OCI-LY7 (cell line): ENCODE data around the gene MAP3K20.

ENCODE experiments used
- EZH2phosphoT487 ChIP-seq: fragments of 200-600 bp; sonication (generic); IDR thresholded peaks from 2 replicates; pipeline ENCODE4 v1.6.1; 2018; ENCODE audit warnings: low read depth, borderline replicate concordance, mild to moderate bottlenecking, mixed run types, antibody characterized with exemption, low read length, moderate library complexity, mixed read lengths
- TF ChIP-seq, protein P1 (sequence below): fragments of 200-600 bp; sonication (generic); conservative IDR thresholded peaks from 2 replicates; pipeline ENCODE4 v1.5.1; 2014; ENCODE audit warnings: mild to moderate bottlenecking, antibody characterized with exemption, low read length, moderate library complexity, mixed read lengths

DNA sequence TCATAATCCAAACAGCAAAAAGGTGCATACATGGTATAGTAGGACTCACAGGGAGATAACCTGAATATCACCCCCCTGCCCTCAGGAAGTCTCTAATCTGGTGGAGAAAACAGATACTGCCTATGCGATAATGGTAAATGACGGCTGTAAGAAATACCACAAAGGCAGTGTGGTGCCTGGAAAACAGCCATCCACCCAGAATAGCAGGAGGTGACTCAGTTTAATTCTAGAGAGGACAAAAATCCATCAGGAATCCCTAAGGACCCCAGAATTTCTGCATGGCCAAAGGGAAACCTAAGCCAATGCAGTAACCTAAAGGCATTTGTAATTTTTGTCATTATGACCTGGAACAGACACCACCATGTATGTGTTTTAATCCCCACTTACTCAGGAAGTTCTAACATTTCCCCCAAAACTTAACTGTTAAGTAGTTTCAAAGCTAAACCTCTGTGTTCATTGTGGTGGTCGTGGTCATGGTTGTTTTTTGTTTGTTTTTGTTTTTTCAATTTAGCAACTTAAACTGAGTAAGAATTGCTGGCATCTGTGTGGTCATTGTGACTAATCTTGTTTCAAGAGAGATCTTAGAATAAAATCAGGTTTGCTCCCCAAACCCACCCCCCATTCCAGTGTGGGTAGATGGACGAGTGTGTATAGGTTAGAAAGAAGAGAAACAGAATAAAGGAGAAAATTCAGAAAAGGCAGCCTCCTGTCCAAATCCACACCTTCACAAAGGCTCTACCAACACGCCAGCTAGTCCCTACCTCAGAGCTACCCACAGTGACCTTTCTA is 157.5 kb downstream of the MAP3K20 start:
- TF ChIP-seq, protein P1, sequence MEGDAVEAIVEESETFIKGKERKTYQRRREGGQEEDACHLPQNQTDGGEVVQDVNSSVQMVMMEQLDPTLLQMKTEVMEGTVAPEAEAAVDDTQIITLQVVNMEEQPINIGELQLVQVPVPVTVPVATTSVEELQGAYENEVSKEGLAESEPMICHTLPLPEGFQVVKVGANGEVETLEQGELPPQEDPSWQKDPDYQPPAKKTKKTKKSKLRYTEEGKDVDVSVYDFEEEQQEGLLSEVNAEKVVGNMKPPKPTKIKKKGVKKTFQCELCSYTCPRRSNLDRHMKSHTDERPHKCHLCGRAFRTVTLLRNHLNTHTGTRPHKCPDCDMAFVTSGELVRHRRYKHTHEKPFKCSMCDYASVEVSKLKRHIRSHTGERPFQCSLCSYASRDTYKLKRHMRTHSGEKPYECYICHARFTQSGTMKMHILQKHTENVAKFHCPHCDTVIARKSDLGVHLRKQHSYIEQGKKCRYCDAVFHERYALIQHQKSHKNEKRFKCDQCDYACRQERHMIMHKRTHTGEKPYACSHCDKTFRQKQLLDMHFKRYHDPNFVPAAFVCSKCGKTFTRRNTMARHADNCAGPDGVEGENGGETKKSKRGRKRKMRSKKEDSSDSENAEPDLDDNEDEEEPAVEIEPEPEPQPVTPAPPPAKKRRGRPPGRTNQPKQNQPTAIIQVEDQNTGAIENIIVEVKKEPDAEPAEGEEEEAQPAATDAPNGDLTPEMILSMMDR, result no peak
- TF ChIP-seq EZH2phosphoT487, result no peak
